ENCODE data around the gene OR2T34.
A peak's percentile ranks its signal among the peaks of the same experiment; 100 is the strongest.
"Not testable (repeated sequence)": the region's sequence is repeated elsewhere in the genome, so short reads cannot be mapped to it uniquely, and the experiment has no call there.

OR2T34 gene, protein sequence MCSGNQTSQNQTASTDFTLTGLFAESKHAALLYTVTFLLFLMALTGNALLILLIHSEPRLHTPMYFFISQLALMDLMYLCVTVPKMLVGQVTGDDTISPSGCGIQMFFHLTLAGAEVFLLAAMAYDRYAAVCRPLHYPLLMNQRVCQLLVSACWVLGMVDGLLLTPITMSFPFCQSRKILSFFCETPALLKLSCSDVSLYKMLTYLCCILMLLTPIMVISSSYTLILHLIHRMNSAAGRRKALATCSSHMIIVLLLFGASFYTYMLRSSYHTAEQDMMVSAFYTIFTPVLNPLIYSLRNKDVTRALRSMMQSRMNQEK

DNA sequence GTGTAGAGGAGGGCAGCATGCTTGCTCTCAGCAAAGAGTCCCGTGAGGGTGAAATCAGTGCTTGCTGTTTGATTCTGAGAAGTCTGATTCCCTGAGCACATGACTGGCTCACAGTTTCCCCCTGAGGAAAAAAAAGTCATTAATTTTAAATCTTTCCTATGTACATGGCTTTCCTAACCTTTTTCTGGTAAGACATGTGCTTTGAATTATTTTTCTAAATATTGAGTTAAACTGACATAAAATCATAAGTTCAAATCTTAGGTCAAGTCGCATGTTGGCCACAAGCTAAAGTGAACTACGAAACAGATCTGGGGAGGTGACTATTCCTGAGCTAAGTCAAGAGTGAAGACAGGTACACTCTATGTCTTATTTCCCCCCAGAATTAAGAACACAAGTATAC is at the start of gene OR2T34:
TSS of gene OR2T34 (minus strand) at position 101 of the 400 bp plus-strand sequence. CDS start at position 101, 0 bp downstream.
- H3K4me1 Mint-ChIP-seq; H3K36me3 Mint-ChIP-seq (ENCODE audit: low read depth); ATAC-seq; H3K27ac Mint-ChIP-seq; DNase-seq; H3K27me3 Mint-ChIP-seq; H3K4me3 Mint-ChIP-seq; H3K9me3 Mint-ChIP-seq: not testable (repeated sequence)

- no peak for DNase-seq
- H3K27me3 Mint-ChIP-seq, result no peaks in the 10 kb centered on the region
- no peak overlapping the region for H3K27ac Mint-ChIP-seq
- ATAC-seq, result peak; percentile 70
- no peak overlapping the region for H3K4me3 Mint-ChIP-seq
- H3K4me1 Mint-ChIP-seq, result no peaks in the 10 kb centered on the region
- no peaks in the 10 kb centered on the region for H3K9me3 Mint-ChIP-seq
- no peaks in the 10 kb centered on the region for H3K36me3 Mint-ChIP-seq (ENCODE audit: low read depth)
Measured at GRCh38 chr1:248622570-248623001, 48.0 kb upstream of the OR2T34 start.

DNA sequence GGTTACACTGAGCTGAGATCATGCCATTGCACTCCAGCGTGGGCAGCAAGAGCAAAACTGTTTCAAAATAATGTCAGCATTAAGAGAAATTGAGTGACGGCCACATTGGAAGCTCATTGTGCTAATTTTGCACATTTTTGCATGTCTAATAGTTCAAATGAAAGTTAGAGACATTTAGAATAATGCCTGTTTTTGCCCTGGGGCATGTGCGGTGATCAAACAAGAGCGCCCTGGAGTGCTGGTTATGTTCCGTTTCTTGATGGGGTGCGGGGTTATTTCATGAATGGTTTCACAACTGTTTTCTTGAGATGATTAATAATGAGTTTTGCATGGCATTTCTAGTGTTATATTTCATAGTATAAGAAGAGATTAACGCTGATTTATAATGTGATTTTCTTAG is 47.2 kb upstream of the OR2T34 start:
- no peak overlapping the region for H3K27ac Mint-ChIP-seq
- ATAC-seq, result no peak

DNA sequence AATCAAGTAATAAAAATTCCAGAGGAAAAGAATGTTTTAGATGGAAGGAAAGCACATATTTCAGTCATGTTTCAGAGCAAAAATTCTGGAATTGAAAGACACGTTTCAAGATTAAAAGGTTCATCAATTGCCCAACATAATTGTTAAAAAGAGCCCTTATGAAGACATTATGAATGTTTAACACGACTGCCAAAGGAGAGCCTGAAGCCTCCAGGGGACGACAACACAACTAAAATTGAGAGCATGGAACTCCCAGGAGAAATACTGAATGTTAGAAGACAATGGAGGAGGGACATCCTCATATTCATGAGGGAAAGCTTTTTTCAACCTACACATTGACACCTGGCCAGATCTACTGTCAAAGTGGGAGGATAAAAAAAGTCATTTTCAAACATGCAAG is 44.3 kb upstream of the OR2T34 start:
- Mint-ChIP-seq H3K4me1 (peaks cover 10% of the 10 kb centered on the region), H3K4me3 (no peak overlapping the region), H3K27ac (no peak overlapping the region), H3K27me3 (no peaks in the 10 kb centered on the region), H3K36me3 (ENCODE audit: low read depth) (no peaks in the 10 kb centered on the region), H3K9me3 (peaks cover 10% of the 10 kb centered on the region)
- ATAC-seq, result peak; percentile 65
- DNase-seq, result peak; percentile 71

More for the DNA sequence above, 47.2 kb upstream of the OR2T34 start:
- Mint-ChIP-seq H3K4me1 (no peaks in the 10 kb centered on the region), H3K9me3 (no peaks in the 10 kb centered on the region), H3K36me3 (ENCODE audit: low read depth) (no peaks in the 10 kb centered on the region), H3K27me3 (no peaks in the 10 kb centered on the region), H3K4me3 (no peak overlapping the region)
- no peak for DNase-seq

- H3K9me3 Mint-ChIP-seq, result peaks cover 10% of the 10 kb centered on the region
Measured at GRCh38 chr1:248618119-248618518, 43.6 kb upstream of the OR2T34 start.

GRCh38 chr1:248613742-248614141 is 39.2 kb upstream of the OR2T34 start:
- DNase-seq (no peak), ATAC-seq (peak; percentile 75)
- Mint-ChIP-seq H3K9me3 (peaks cover 10% of the 10 kb centered on the region), H3K4me1 (peaks cover 44% of the 10 kb centered on the region), H3K4me3 (peak overlapping the region; percentile 14), H3K27ac (peak overlapping the region; percentile 84), H3K27me3 (no peaks in the 10 kb centered on the region), H3K36me3 (ENCODE audit: low read depth) (no peaks in the 10 kb centered on the region)

More at GRCh38 chr1:248618119-248618518, 43.6 kb upstream of the OR2T34 start:
- ATAC-seq (no peak), DNase-seq (no peak)
- Mint-ChIP-seq H3K36me3 (ENCODE audit: low read depth) (no peaks in the 10 kb centered on the region), H3K4me3 (no peak overlapping the region), H3K27me3 (no peaks in the 10 kb centered on the region), H3K4me1 (peaks cover 17% of the 10 kb centered on the region), H3K27ac (no peak overlapping the region)

- no peak overlapping the region for H3K27ac Mint-ChIP-seq
- DNase-seq (peak; percentile 40), ATAC-seq (peak; percentile 93)
- H3K4me1 Mint-ChIP-seq, result peaks cover 44% of the 10 kb centered on the region
- H3K9me3 Mint-ChIP-seq, result peaks cover 10% of the 10 kb centered on the region
- no peaks in the 10 kb centered on the region for H3K36me3 Mint-ChIP-seq (ENCODE audit: low read depth)
- no peak overlapping the region for H3K4me3 Mint-ChIP-seq
- no peaks in the 10 kb centered on the region for H3K27me3 Mint-ChIP-seq
Measured at GRCh38 chr1:248611883-248612414, 37.4 kb upstream of the OR2T34 start.

DNA sequence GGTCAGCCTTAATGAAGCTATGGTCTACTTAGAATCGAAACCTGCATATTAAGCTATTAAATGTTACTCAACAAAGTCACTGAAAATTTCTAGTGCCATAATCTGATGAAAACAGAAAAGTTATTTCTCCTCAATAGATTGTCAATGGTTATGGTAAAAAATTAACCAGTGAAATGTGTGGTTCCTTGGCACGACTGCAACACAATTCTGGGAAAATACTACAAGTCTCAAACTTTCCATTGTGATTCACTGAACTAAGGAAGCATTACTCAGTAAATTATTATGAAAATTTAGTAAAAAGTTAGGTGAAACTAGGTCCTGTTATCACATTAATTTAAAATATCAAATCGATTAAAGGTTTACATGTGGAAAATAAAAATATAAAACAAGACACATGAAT is 35.7 kb upstream of the OR2T34 start:
- H3K27me3 Mint-ChIP-seq, result no peaks in the 10 kb centered on the region
- H3K9me3 Mint-ChIP-seq, result peaks cover 10% of the 10 kb centered on the region
- DNase-seq, result no peak
- H3K36me3 Mint-ChIP-seq (ENCODE audit: low read depth), result no peaks in the 10 kb centered on the region
- ATAC-seq, result no peak
- H3K4me1 Mint-ChIP-seq, result peaks cover 44% of the 10 kb centered on the region
- no peak overlapping the region for H3K4me3 Mint-ChIP-seq
- peak overlapping the region; percentile 23 for H3K27ac Mint-ChIP-seq

- no peak overlapping the region for H3K4me3 Mint-ChIP-seq
- no peaks in the 10 kb centered on the region for H3K27me3 Mint-ChIP-seq
- ATAC-seq (no peak), DNase-seq (no peak)
- H3K9me3 Mint-ChIP-seq, result no peaks in the 10 kb centered on the region
- H3K36me3 Mint-ChIP-seq (ENCODE audit: low read depth), result no peaks in the 10 kb centered on the region
- peaks cover 7% of the 10 kb centered on the region for H3K4me1 Mint-ChIP-seq
- no peak overlapping the region for H3K27ac Mint-ChIP-seq
Measured at GRCh38 chr1:248599396-248599795, 24.8 kb upstream of the OR2T34 start.

DNA sequence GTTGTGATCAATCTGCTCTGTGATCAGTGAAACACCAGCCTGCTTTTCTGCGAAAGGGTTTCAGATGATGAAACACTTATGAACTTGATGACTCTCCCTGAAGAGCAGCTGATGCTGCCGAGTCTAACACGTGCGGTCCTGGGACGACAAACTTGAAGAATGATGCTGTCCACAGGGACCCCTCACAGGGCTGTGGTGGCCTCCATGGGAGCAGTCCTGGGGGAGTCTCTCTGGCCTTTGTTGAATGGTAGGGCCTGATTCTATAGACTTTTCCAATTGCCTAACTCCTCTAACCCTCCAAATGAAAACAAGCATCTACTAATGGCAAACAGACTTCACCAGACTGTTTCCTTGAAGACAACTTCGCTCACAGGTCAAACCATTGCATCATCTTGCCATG is 23.0 kb upstream of the OR2T34 start, which contains the start of gene OR2T10:
TSS of gene OR2T10 (minus strand) at position 112 of the 400 bp plus-strand sequence. CDS start 3,932 bp downstream, outside the sequence.
- Mint-ChIP-seq H3K4me3 (no peak within 1 kb of the TSS), H3K4me1 (peaks cover 7% of the 10 kb centered on the region), H3K27ac (peak within 1 kb of the TSS; percentile 69)

DNA sequence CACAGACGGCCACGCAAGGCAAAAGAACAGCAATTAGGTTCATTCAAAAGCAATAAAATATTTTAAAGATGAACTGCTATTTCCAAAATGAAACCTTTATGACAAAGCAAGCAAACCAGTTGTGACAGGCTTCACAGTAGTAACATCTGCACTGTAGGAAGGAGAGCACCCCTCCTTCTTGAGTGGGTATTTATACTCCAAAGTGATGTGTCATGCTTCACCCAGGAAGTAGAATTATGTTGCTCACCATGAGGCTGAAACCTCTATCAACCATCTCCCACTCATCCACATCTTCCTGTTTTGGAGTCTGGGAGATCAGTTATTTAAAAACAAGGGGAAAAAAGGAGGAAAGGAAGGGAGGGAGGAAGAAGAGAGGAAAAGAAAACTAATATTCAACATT is 22.1 kb upstream of the OR2T34 start:
- peak; percentile 72 for ATAC-seq
- peaks cover 7% of the 10 kb centered on the region for H3K4me1 Mint-ChIP-seq
- no peak overlapping the region for H3K4me3 Mint-ChIP-seq
- no peaks in the 10 kb centered on the region for H3K36me3 Mint-ChIP-seq (ENCODE audit: low read depth)
- H3K27me3 Mint-ChIP-seq, result no peaks in the 10 kb centered on the region
- no peaks in the 10 kb centered on the region for H3K9me3 Mint-ChIP-seq
- DNase-seq, result no peak
- peak overlapping the region; percentile 69 for H3K27ac Mint-ChIP-seq

More for the DNA sequence above, 23.0 kb upstream of the OR2T34 start, which contains the start of gene OR2T10:
- no peak for ATAC-seq
- Mint-ChIP-seq H3K9me3 (no peaks in the 10 kb centered on the region), H3K36me3 (ENCODE audit: low read depth) (no peaks in the 10 kb centered on the region), H3K27me3 (no peaks in the 10 kb centered on the region)
- no peak for DNase-seq

GRCh38 chr1:248593226-248593625 is 18.7 kb upstream of the OR2T34 start:
- H3K4me3 Mint-ChIP-seq, result no peak overlapping the region
- H3K4me1 Mint-ChIP-seq, result peaks cover 7% of the 10 kb centered on the region
- DNase-seq, result no peak
- no peaks in the 10 kb centered on the region for H3K36me3 Mint-ChIP-seq (ENCODE audit: low read depth)
- H3K27me3 Mint-ChIP-seq, result no peaks in the 10 kb centered on the region
- ATAC-seq, result no peak
- no peak overlapping the region for H3K27ac Mint-ChIP-seq
- H3K9me3 Mint-ChIP-seq, result no peaks in the 10 kb centered on the region

DNA sequence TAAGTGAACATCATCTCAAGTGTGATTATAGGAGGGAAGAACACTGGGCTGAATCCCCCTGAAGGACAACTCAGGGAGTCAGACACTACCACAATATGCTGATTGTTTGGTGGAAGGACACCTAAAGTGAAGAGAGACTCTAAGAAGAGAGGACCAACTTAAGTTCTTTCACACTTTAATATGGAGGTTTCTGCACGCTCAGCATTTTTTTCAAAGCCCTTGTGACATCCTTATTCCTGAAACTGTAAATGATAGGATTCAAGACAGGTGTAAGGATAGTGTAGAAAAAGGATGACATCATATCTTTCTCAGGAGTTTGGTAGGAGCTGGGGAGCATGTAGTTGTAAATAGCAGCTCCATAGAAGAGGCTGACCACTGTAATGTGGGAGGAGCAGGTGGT is 18.1 kb upstream of the OR2T34 start:
- H3K4me3 Mint-ChIP-seq, result no peak overlapping the region
- no peak for ATAC-seq
- H3K9me3 Mint-ChIP-seq, result no peaks in the 10 kb centered on the region
- DNase-seq, result no peak
- no peaks in the 10 kb centered on the region for H3K36me3 Mint-ChIP-seq (ENCODE audit: low read depth)
- H3K27me3 Mint-ChIP-seq, result no peaks in the 10 kb centered on the region
- peaks cover 7% of the 10 kb centered on the region for H3K4me1 Mint-ChIP-seq
- no peak overlapping the region for H3K27ac Mint-ChIP-seq

- peaks cover 2% of the 10 kb centered on the region for H3K27me3 Mint-ChIP-seq
- no peaks in the 10 kb centered on the region for H3K36me3 Mint-ChIP-seq (ENCODE audit: low read depth)
- no peak overlapping the region for H3K27ac Mint-ChIP-seq
- ATAC-seq, result no peak
- no peaks in the 10 kb centered on the region for H3K9me3 Mint-ChIP-seq
- DNase-seq, result no peak
- no peaks in the 10 kb centered on the region for H3K4me1 Mint-ChIP-seq
- H3K4me3 Mint-ChIP-seq, result no peak overlapping the region
Measured at GRCh38 chr1:248590055-248590454, 15.5 kb upstream of the OR2T34 start.

DNA sequence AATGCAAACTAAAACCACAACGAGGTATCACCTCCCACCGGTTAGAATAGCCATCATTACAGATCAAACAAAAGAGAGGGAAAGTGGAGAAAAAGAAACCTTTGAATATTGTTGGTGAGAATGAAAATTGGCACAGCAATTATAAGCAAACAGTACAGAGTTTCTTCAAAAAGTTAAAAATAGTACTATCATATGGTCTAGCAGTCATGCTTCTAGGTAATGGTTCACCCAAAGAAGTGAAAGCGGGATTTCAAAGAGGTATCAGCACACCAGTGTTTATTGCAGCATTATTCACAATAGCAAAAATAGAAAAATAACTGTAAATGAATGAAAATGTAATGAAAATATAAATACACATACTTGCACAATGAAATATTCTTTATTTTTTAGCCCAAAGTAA is 14.8 kb upstream of the OR2T34 start:
- ATAC-seq (no peak), DNase-seq (no peak)
- Mint-ChIP-seq H3K27ac (no peak overlapping the region), H3K4me1 (no peaks in the 10 kb centered on the region), H3K27me3 (peaks cover 2% of the 10 kb centered on the region), H3K9me3 (no peaks in the 10 kb centered on the region), H3K4me3 (no peak overlapping the region), H3K36me3 (ENCODE audit: low read depth) (no peaks in the 10 kb centered on the region)

Data from activated naive CD8-positive, alpha-beta T cell treated with anti-CD3 and anti-CD28 coated beads, Interleukin-2, amount 50 U/mL, for 24 hours (primary cell).